GM23248 (cell line): ENCODE data around the gene LHB.

ENCODE experiments used
- EZH2 ChIP-seq: fragments of 200-600 bp; sonication (generic); IDR thresholded peaks from 2 replicates; pipeline ENCODE4 v1.6.1; 2018; ENCODE audit warnings: antibody characterized with exemption, mild to moderate bottlenecking; ENCODE audit not compliant: insufficient read depth, poor library complexity, severe bottlenecking
- EZH2phosphoT487 ChIP-seq: fragments of 200-600 bp; sonication (generic); IDR thresholded peaks from 2 replicates; pipeline ENCODE4 v1.6.1; 2018; ENCODE audit warnings: antibody characterized with exemption, moderate library complexity, mild to moderate bottlenecking, low read depth; ENCODE audit not compliant: insufficient read depth

- no peak for TF ChIP-seq EZH2
- TF ChIP-seq EZH2phosphoT487, result no peak
Observed at GRCh38 chr19:48991011-48991609, 25.8 kb downstream of the LHB start.
